Fibroblast of skin of scalp (primary cell): ENCODE measurements around the gene TMEM247.

Experiments used
- DNase-seq: peaks from one replicate; pipeline ENCODE4 v3.0.0-alpha.2; 2013

TMEM247 gene

DNA sequence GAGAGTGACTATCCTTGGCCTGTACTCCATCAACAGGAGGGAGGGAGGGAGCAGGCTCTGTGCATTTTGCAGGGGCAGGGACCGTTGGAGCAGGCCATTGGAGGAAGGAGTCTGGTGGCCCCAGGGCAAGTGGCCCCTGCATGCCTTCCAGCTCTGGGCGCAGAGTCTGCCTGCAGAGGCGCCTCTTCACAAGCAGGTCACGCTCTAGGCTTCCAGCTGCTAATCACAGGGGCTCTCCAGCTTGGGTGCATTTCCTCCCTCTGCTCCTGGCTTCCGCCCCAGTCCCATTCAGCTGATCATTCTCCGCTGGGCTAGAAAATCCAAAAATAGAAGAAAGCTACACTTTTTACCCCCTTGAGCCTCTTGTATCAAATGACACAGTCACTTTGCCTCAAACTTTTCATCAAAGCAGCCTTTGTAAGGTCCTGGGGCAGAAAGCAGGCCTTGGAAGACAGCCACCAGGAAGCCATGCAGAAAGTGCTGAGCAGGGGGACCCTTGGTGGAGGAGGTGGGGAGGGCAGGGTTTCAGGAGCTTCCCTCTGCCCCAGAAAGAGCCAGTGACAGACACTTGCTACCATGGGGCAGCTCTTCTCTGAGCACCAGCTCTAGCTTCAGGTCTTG is 11.3 kb downstream of the TMEM247 start:
- peak; percentile 24 for DNase-seq

DNA sequence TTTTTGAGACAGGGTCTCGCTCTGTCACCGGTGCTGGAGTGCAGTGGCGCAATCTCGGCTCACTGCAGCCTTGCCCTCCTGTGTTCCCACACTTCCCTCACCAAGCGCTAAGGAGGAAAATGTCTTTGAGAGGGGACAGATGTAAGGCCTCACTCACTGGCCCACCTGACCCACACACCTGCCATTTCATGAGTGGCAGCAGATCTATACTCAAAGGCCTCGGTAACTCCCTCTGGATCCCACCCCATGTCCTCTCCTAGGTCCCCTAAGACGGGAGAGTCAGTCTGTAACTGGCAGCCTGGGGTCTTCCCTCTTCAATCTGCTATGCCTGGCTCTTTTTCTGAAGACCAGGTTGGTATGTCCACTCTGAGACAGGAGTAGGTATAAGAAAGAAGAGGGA is 12.9 kb downstream of the TMEM247 start:
- no peak for DNase-seq

DNA sequence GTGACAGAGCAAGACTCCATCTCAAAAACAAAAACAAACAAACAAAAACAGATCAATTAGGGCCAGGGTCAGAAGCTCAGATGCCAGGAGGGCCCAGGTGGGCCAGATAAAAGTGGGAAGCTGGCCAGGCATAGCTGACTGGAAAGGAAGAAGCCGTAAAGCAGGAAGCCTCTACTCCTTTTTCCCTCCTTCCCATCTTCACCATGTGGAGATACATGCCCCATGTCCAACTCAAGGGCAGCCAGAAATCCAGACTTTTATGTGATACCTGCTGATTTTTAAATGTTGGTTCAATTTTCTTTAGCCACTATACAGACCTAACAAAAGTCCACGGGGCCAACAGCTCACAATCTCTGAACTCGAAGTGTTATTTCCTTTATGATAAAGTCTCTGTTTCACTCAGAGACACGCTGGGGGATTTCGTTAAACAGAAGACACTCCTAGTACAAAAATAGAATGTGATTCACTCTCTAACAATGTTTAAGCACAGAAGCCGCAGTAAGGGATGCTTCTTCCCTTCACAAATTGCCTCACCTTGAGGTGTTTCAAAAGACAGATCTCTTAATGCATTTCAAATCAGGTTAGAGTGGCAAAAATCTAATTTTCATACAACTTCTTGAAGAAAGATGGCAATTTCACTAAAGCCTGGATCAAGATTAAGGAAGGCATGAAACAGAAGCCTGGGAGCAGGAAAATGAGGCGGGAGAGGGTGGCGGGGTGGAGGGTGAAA is 14.0 kb downstream of the TMEM247 start:
- DNase-seq, result peak; percentile 77

DNA sequence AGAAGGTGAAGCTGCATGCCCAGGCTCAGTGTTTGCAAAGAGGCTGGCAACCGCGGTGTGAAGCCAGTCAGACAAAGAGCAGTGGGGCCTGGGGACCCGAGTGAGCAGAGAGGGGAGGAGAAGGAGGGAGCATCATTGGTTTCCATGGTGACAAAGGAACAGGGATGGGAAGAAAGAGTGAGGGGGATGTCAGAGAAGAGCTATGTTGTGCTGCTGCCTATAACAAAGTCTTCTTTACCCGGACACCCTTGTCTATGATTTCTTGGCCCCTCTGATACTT is 14.5 kb downstream of the TMEM247 start:
- peak; percentile 4 for DNase-seq

DNA sequence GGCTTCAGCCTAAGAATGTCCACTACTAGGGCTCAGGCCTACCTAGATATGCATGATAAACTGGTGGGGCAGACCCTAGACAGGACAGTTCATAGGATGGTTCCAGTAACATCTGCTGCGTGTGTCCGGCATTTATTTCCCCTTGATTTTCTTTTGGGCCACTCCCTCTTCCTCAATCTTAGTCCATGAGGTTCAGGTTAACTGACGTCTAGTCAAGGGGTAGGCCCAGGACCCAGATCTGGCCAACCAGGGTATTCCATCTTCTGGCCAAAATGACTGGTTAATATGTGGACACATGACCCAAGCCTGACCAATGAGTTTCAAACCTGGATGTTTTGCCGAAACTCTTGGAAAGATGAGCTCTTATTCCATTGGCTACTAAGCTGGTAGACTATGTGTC is 15.2 kb downstream of the TMEM247 start:
- no peak for DNase-seq

DNA sequence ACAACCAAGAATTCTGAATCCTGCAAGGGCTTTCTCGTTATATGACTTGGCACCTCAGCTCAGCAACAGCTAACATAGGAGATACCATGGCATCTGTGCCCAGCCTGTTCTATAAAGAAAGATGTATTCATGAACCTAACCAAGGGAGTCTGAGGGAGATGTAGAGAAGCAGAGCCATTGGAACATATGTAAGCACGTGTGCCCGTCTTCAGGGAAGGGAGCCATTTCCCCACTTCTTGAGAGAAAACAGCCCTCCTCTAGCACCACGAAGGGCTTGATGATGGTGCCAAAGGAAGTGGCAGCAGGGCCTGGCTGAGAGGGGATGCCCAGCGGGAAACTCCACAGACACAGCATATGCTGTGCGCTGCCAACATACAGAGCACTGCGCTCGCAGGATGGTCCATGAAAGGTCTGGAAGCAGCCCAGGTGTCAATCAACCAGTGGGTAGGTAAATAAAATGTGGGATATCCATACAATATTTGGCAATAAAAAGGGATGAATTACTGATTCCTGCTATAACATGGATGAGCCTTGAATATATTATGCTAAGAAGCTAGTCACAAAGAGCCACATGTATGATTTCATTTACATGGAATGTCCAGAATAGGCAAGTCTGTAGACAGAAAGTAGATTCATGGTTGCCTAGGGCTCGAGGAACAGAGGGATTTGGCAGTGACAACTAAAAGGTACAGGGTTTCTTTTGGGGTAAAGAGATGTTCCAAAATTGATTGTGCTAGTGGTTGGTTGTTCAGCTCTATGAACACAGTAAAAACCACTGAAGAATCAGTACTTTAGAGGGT is 16.1 kb downstream of the TMEM247 start:
- DNase-seq, result peak; percentile 72

DNA sequence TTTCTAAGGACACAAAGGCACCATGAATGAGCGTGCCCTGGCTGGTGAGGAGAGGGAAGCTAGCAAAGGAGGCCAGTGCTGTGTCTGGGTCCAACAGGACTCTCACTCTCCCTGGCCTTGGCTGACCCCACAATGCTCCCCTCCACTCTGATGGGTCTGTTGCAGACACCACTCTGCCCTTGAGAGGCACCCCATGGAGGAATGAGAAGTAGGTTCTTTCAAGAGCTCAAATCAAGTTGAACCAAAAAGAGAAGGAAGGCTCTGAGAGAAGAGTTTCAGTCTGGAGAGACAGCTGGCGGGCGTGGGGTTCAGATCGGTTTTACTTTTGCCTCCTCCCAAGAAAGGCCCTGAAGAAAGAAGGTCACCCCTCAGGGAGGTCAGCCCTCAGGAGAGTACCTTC is 18.4 kb downstream of the TMEM247 start:
- no peak for DNase-seq

DNA sequence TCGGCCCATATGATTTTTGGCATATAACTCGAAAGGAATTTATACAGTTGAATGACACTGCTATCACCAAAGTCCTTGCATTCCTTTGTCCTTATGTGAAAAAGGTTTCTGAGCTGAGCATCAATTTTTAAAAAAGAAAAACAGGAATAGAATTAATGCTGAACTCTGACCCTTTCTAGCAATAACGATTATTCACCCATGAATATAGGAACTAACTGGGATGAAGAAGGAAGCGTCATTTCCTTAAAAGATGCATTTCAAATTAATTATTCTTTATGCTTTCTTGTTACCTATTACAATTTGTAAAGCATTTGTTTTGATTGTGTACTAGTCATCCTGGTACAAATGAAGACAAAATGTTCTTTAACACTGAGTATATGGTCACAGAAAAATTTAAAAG is 19.3 kb downstream of the TMEM247 start:
- no peak for DNase-seq

DNA sequence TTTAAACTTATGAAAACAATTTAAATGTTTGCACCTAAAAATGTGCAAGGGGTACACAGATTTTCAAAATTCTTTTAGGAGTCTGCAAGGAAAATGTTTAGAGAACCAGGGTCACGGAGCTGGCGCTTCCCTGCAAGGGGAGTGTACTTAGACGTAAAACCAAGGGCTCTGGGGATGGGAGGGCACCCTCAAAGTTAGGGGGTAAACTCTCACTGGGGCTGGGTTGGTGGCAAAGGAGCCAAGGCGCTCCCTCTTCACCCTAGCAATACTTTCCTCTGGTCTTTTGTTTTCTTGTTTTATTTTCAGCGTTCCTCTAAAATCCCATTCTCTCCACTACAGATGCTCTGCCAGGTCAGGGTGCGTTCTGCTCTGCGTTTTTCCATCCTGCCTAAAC is 20.0 kb downstream of the TMEM247 start:
- no peak for DNase-seq

DNA sequence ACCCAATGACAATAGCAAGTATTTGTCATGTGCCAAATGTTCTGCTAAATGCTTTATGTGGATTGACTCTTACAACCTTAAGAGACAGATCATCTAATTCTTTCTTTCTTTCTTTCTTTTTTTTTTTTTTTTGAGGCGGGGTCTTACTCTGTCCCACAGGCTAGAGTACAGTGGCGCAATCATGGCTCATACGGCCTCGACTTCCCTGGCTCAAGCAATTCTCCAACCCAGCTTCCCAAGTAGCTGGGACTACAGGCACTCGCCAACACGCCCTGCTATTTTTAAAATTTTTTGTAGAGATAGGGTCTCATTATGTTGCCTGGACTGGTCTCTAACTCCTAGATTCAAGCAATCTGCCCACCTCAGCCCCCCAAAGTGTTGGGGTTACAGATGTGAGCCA is 21.4 kb downstream of the TMEM247 start:
- DNase-seq, result no peak

DNA sequence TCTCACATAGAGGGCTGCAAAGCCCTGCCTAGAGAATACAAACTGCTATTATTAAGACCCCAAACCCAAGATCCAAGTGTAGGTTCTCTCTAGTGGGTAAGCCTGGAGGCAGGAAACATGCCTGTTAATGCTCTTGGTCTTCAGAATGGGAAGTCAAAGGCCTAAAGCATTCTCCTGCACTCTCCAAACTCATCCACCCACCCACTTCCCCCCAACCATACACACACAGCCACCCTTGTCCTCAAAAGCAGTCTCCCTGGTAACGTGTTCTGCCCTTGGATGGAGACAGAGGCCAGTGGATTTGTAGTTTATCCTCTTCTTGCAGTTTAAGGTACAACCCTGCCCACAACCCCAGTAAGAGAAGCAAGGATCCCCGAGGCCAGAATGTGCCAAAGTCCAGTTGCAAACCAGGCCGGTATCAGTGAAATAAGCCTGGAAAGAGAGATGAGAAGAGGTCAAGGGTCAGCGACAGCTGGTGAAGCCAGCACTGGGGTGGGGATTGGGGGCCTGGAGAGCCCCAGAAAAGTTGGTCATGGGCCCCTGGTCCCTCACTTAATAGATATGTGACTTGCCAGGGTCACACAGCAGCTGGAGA is 23.0 kb downstream of the TMEM247 start:
- no peak for DNase-seq

DNA sequence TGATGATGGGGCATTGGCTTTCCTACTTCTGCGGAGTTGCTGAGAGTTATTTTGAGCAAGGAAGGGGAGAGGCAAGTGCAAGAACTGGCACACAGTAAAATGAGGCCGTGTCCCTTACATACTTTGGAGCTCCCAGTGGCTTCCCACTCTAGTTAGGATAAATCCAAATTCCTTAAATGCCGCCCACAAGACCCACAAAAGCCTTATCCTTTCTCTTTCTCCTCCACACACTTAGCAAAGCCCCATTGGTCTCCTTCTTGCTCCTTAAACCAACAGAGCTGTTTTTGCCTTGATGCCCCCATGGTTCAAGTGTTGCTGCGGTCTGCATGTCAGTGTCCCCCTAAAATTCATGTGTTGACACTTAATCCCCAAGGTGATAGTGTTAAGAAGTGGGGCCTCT is 24.3 kb downstream of the TMEM247 start:
- DNase-seq, result no peak

DNA sequence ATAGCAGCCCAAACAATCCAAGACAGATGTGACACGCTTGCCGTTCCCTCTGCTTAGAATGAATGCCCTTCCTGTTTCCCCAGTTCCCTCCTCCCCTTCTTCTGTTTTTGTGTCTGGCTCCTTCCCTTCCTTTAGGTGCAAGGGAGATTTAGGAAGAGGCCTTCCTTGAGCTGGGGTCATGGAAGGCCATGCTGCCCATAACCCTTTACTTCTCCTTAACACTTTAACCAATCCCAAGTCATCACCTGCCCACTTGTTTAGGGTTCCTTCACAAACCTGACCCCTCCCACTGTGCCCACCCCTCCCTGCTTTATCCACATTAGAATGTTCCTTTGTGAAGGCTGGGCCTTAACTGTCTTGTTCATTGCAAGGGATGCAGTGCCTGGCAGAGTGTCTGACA is 24.9 kb downstream of the TMEM247 start:
- no peak for DNase-seq

DNA sequence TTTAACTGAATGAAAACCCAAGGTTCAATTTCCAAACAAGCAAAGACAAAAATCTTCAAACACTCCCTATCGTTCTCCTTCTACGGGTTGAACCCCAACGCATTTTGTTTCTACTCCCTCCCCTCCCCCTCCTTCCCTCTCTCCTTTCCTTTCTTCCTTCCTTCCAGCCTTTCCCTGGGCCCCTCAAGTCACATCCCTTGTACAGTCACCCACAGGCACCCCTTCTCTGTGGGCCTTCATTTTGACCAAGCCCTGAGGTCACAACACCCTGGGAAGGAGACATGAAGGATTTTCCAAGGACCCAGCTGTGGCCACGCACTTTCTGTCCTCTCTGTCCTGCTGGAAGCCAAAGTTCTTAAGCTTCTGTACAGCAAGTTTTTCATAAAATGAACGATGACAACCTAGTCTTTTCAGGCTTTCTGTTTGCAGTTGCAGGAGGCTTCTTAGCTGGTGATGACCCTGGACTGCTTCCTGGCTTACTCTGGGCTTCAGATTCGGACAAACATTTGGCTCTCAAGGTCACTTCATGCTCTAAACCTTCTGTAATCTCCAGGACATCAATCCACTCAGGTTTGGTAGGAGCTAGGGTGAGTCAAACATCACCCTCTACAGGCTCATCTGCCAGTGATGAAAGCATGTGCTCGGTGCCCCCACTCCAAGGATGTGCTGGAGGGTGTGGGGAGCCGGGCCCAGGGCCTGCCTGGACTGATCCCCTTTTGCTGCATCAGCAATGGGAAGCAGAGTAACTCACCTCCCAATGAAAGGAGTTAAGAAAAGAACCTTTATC is 25.5 kb downstream of the TMEM247 start:
- DNase-seq, result no peak

DNA sequence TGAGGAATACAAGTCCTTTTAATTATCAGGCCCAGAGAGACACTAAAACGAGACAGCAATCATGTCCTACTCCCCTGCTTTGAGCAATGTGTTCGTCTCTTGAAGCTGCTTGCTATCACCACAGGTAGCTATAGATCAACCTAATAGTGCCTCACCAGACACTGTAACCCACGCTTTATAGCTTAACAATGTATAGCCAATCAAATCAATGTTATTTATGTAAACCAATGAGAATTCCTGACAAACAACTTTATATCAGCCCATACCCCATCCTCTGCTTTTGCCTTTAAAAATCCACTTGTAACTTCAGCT is 26.1 kb downstream of the TMEM247 start:
- no peak for DNase-seq

DNA sequence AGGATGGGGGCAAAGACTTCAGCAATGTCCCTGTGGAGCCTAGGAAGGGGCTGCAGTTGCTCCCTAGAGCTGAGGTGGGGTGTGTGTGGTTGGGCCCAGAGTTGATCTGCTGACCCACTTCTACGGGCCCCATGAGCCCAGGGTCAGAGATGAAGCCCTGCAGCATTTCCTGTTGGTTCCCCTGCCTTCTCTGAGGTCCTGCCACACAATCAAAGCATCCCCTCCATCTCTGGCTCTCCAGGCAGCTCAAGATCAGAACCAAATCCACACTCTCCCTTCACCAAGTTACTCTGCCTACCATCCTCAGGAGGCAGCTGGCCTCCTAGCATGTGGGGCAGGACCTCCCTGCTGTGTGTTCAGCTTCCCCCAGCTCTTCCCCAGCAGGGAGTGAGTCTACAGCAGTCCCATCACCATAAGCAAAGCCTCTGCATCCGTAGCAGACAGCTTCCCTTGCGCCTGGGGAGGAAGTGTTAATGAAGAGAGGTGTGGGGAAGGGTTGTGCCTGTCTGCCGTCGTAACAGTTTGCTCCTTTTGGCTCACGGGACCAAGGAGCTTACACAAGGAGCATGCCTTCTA is 26.9 kb downstream of the TMEM247 start:
- DNase-seq, result no peak

DNA sequence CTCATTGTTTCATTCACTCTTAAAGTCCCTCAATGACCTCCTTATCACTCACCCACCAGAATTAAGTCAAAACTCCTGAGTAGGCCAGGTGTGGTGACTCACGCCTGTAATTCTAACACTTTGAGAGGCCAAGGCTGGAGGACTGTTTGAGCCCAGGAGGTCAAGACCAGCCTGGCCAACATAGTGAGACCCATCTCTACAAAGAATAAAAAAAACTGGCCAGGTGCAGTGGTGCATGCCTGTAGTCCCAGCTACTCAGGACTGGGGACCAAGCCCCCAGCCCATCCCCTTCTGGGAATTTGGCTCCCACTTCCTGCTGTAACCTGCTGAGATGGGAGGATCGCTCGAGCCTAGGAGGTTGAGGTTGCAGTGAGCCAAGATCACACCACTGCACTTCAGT is 28.9 kb downstream of the TMEM247 start:
- no peak for DNase-seq

DNA sequence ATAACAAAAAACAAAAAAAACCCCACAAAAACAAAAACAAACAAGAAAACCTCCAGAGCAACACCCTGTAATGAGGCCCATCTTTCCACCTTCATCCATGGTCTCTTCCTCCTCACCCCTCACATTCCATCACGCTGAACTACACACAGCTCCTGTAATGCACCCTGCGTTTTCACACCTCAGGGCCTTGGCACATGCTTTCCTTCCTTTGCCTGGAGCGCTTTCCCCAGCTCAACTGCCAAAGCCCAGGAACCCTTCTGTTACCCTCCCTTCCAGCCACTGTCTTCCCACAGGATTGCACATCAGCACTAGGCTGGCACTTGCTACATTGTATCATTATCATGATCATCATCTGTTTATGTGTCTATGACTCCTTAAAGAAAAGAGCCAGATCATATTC is 29.4 kb downstream of the TMEM247 start:
- DNase-seq, result no peak

DNA sequence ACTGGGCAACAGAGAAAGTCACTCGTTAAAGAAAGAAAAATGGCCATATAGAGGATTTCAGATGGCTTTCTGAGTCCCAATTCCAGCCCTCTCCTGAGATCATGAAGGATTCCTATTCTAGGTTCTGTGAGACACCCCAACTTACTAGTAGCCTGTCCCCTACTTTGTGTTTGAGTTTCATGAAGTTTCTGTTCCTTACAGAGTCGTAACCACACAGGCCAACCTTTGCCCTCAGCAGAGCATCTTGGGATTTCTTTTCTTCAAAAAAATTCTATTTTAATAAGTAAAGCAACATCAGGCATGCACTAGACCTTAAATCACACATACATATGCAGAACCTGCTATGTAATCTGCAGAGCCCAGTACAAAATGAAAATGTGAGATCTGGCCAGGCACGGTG is 30.4 kb downstream of the TMEM247 start:
- no peak for DNase-seq

DNA sequence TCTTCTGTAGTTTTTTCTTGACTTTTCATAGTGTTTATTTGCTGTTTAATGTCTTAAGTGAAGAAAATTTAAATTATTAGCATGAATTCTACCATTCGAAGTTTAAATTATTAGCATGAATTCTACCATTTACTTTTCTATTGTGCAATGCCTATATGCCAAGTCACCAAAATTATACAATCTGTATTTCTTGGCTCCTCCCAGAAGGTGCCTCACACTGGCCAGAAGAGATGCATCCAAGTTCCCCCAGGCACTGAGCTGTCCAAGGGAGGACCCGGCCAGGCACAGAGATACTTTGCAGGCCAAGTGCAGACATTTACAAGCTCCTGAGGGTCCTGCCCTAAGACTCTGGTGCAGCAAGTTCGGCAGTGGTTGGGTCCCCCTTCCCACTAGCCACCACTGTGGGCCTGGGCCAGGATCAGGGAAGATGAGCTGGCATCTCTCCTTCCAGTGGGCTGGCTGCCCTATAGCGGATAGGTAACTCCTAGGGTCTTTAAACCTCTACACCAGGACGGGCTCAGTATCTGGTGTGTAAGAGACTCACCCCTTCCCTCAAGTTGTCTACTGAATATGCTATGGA is 31.3 kb downstream of the TMEM247 start:
- no peak for DNase-seq

DNA sequence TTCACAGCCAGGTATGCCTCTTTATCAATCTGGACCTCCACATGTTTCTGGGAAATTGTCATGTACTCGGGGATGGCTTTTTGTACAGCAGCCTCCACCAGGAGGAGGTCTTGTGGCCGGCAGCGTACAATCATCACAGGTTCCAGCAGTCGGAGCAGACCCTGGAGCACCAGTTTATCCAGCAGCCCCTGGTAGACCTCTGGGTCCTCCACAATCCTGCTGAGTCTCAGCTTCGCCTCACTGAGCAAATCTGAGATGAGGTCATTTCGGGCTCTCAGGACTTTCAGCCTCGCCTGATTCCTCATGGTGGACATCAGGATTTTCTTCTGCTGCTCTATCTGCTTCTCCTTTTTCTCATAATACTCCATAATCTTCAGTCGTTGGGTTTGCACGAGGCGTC is 32.8 kb downstream of the TMEM247 start:
- no peak for DNase-seq

DNA sequence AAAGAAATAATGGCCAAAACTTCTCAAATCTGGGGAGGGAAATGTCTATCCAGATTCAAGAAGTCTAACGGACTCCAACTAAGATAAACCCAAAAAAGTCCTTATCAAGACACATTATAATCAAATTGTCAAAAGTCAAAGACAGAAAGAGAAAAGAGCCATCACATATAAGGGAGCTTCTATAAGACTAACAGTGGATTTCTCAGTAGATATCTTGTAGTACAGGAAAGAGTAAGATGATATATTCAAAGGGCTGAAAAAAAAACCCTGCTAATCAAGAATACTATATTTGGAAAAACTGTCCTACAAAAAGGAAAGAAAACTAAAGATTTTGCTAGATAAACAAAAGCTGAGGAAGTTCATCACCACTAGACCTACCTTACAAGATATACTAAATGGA is 35.4 kb downstream of the TMEM247 start:
- DNase-seq, result no peak
